ENCODE results near the gene SCN5A. TPM values are rescaled to one million over a fixed set of nuclear protein-coding genes. Genes with fewer than 3 reads are reported as not detected.

SCN5A gene
- total and polyA plus RNA-seq, 2 donors (not counting 1 experiment from before 2014, with no cell fraction given): 0.20 to 0.37 TPM

DNA sequence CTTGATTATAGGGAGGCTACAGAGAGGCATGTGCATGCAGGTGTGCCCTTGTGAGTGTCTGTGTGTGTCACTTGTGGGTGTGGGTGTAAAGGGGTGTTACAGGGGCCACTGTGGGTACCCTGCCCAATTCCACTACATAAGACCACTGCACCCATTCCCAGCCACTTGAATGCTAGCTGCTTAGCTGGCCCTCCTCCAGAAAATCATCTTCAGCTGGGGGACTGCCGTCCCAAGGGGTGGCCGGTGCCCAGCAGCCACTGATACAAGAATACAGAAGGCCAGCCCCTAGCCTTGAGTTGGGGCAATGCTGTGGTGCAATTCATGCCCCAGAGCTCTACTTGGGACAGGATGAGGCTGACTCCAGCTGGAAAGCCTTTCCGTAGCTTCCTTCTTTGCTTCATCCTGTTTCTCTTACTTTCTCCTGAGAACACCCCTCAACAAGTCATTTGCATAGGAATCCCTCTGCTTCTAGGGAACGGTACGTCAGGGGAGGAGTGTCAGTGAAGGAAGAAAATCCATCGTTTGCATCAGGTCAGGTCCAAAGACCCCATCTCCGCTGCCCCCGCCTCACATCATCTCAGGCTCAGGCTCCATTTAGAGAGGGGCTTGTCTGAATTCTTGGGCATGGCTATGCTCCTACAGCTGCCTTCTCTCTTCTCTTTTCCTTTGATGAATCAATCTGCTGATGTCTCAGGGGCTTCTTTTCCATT lies 72.0 kb downstream of the SCN5A start:
- intact Hi-C loops (cut with micrococcal nuclease): no loop called here
- Histone ChIP-seq H4K20me1 (ENCODE audit: control insufficient read depth, insufficient read depth, low read length, poor library complexity, severe bottlenecking) (no peaks in the 10 kb centered on the region), H3K27me3 (replicated peaks in 1 of 4; ENCODE audit: control extremely low read depth in 1 of 4, control insufficient read depth in 3 of 4, insufficient read depth in 4 of 4, low read length in 3 of 4) (no peaks in the 10 kb centered on the region), H3K79me2 (ENCODE audit: control insufficient read depth, insufficient read depth, low read length) (no peaks in the 10 kb centered on the region), H3K27ac (ENCODE audit: low read length in 2 of 2) (no peak overlapping the region), H3K4me3 (ENCODE audit: control extremely low read depth in 1 of 5, extremely low read depth in 1 of 5, insufficient read depth in 1 of 5, low read depth in 2 of 5, low read length in 4 of 5) (no peak overlapping the region), H3K9me3 (ENCODE audit: control extremely low read depth in 1 of 3, control insufficient read depth in 2 of 3, insufficient read depth in 1 of 3, low read length in 2 of 3) (peaks cover 0 to 11% (median 0%) of the 10 kb centered on the region in 3 donors), H3K4me2 (replicated peaks; ENCODE audit: low read depth, low read length, poor library complexity, severe bottlenecking) (no peak overlapping the region), H2AFZ (ENCODE audit: insufficient read depth, low read depth, low read length, poor library complexity, severe bottlenecking) (no peak overlapping the region), H3K36me3 (replicated peaks in 1 of 2; ENCODE audit: control extremely low read depth in 1 of 2, control insufficient read depth in 1 of 2, extremely low read depth in 1 of 2, insufficient read depth in 2 of 2, low read length in 1 of 2) (no peaks in the 10 kb centered on the region), H3K9ac (ENCODE audit: low read length) (no peak overlapping the region), H3K4me1 (ENCODE audit: control insufficient read depth in 2 of 2, insufficient read depth in 2 of 2, low read length in 2 of 2) (no peaks in the 10 kb centered on the region)
- Mint-ChIP-seq H3K4me3 (no peak overlapping the region), H3K27me3 (peaks cover 3% of the 10 kb centered on the region), H3K9me3 (ENCODE audit: insufficient read depth) (no peaks in the 10 kb centered on the region), H3K4me1 (no peaks in the 10 kb centered on the region), H3K27ac (no peak overlapping the region)
- ATAC-seq (ENCODE audit: low read depth) (no peak), DNase-seq (no peak)
- POLR2A ChIA-PET: no interaction called here
- 93% methylated on average over 4 of the region's 8 CpGs for WGBS (ENCODE audit: insufficient coverage)
- CTCF ChIA-PET: no interaction called here
- TF ChIP-seq, protein P1, sequence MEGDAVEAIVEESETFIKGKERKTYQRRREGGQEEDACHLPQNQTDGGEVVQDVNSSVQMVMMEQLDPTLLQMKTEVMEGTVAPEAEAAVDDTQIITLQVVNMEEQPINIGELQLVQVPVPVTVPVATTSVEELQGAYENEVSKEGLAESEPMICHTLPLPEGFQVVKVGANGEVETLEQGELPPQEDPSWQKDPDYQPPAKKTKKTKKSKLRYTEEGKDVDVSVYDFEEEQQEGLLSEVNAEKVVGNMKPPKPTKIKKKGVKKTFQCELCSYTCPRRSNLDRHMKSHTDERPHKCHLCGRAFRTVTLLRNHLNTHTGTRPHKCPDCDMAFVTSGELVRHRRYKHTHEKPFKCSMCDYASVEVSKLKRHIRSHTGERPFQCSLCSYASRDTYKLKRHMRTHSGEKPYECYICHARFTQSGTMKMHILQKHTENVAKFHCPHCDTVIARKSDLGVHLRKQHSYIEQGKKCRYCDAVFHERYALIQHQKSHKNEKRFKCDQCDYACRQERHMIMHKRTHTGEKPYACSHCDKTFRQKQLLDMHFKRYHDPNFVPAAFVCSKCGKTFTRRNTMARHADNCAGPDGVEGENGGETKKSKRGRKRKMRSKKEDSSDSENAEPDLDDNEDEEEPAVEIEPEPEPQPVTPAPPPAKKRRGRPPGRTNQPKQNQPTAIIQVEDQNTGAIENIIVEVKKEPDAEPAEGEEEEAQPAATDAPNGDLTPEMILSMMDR (IDR thresholded peaks at IDR 0.05): no peak
- TF ChIP-seq EZH2 (IDR thresholded peaks at IDR 0.05; ENCODE audit: borderline replicate concordance, insufficient read depth, low read depth, low read length, poor library complexity, severe bottlenecking): no peak

DNA sequence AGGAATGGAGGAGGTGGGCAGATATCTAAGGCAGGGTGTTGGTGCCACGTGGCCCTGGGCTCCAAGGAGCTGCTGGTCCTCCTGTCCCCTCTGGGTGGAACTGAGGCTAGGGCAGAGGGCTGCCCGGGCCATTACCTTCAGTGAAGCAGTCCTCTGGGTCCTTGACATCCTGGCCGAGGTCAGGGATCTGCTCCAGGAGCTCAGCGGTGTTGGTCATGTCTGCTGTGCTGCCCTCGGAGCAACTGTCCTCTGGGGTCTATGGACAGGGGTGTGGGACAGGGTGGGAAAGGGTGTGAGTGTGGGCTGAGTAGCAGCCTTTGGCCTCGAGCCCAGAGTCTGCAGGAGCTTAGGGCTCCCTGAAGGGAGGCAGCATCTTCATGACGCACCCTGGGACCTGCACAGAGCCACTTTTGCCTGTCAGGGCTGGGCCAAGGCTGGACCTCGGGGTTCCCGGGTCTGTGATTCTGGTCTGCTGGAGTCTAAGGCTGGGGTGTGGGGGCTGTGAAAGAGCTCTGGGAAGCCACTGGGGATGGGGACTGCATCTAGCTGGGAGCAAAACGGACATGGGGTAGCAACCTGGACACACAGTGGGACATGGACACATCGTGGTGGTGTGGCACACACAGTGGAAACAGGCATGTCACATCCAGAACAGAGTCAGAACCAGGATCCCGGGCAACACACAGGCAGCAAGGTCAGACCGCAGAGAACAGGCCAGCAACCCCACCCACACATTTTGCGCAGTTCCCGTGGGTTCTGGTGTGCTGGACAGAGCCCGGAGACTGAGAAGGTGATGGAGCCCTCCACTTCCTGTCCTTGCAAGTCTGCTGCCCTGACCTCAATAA lies 72.7 kb downstream of the SCN5A start:
- DNase-seq: no peak

More for the DNA sequence above, 72.7 kb downstream of the SCN5A start:
- Histone ChIP-seq H3K4me3 (ENCODE audit: control extremely low read depth in 1 of 5, extremely low read depth in 1 of 5, insufficient read depth in 1 of 5, low read depth in 2 of 5, low read length in 4 of 5) (no peak overlapping the region), H3K79me2 (ENCODE audit: control insufficient read depth, insufficient read depth, low read length) (no peaks in the 10 kb centered on the region), H3K9me3 (ENCODE audit: control extremely low read depth in 1 of 3, control insufficient read depth in 2 of 3, insufficient read depth in 1 of 3, low read length in 2 of 3) (peaks cover 0 to 11% (median 0%) of the 10 kb centered on the region in 3 donors), H3K4me1 (ENCODE audit: control insufficient read depth in 2 of 2, insufficient read depth in 2 of 2, low read length in 2 of 2) (no peaks in the 10 kb centered on the region), H4K20me1 (ENCODE audit: control insufficient read depth, insufficient read depth, low read length, poor library complexity, severe bottlenecking) (no peaks in the 10 kb centered on the region), H3K36me3 (replicated peaks in 1 of 2; ENCODE audit: control extremely low read depth in 1 of 2, control insufficient read depth in 1 of 2, extremely low read depth in 1 of 2, insufficient read depth in 2 of 2, low read length in 1 of 2) (no peaks in the 10 kb centered on the region), H2AFZ (ENCODE audit: insufficient read depth, low read depth, low read length, poor library complexity, severe bottlenecking) (no peak overlapping the region), H3K9ac (ENCODE audit: low read length) (no peak overlapping the region), H3K27ac (ENCODE audit: low read length in 2 of 2) (no peak overlapping the region), H3K4me2 (replicated peaks; ENCODE audit: low read depth, low read length, poor library complexity, severe bottlenecking) (no peak overlapping the region), H3K27me3 (replicated peaks in 1 of 4; ENCODE audit: control extremely low read depth in 1 of 4, control insufficient read depth in 3 of 4, insufficient read depth in 4 of 4, low read length in 3 of 4) (no peaks in the 10 kb centered on the region)
- WGBS (ENCODE audit: insufficient coverage): 86% methylated on average over 14 of the region's 16 CpGs
- TF ChIP-seq, protein P1 (IDR thresholded peaks at IDR 0.05): no peak
- TF ChIP-seq EZH2 (IDR thresholded peaks at IDR 0.05; ENCODE audit: borderline replicate concordance, insufficient read depth, low read depth, low read length, poor library complexity, severe bottlenecking): no peak
- H3K4me1 Mint-ChIP-seq: no peaks in the 10 kb centered on the region
- no peak for ATAC-seq (ENCODE audit: low read depth)
- intact Hi-C loops (cut with micrococcal nuclease): no loop called here
- CTCF ChIA-PET: no interaction called here
- peaks cover 3% of the 10 kb centered on the region for H3K27me3 Mint-ChIP-seq
- H3K9me3 Mint-ChIP-seq (ENCODE audit: insufficient read depth): no peaks in the 10 kb centered on the region
- H3K27ac Mint-ChIP-seq: no peak overlapping the region
- no peak overlapping the region for H3K4me3 Mint-ChIP-seq
- POLR2A ChIA-PET: no interaction called here
